Measurements from ENCODE around the gene FYB2.

The FYB2 gene

GRCh38 chr1:56774067-56774609 is 45.1 kb downstream of the FYB2 start:
- no peak overlapping the region for H3K4me3 ChIP-seq (ENCODE audit: low read length)
- H4K20me1 ChIP-seq (ENCODE audit: insufficient read depth, low read length): no peaks in the 10 kb centered on the region
- no peak for TF ChIP-seq EZH2phosphoT487 (IDR thresholded peaks at IDR 0.05; ENCODE audit: low read length)
- TF ChIP-seq EZH2 (optimal IDR thresholded peaks at IDR 0.05; ENCODE audit: low read depth, low read length): no peak
- TF ChIP-seq CTCF (IDR thresholded peaks at IDR 0.05; ENCODE audit: low read length): no peak
- no peaks in the 10 kb centered on the region for H3K79me2 ChIP-seq (ENCODE audit: low read length)
- no peaks in the 10 kb centered on the region for H3K4me1 ChIP-seq (ENCODE audit: low read length)
- no peak overlapping the region for H3K9ac ChIP-seq (ENCODE audit: low read length)
- no peaks in the 10 kb centered on the region for H3K9me2 ChIP-seq (replicated peaks; ENCODE audit: insufficient read depth, low read length)
- no peaks in the 10 kb centered on the region for H3K36me3 ChIP-seq (replicated peaks; ENCODE audit: insufficient read depth, low read length)
- H3K27me3 ChIP-seq (replicated peaks; ENCODE audit: insufficient read depth, low read length): no peaks in the 10 kb centered on the region
- H3K9me3 ChIP-seq (replicated peaks; ENCODE audit: insufficient read depth, low read length): no peaks in the 10 kb centered on the region
- no peak overlapping the region for H2AFZ ChIP-seq (ENCODE audit: low read length)
- DNase-seq: no peak
- no peak overlapping the region for H3K27ac ChIP-seq (ENCODE audit: low read length)
- H3K4me2 ChIP-seq (ENCODE audit: low read depth, low read length): no peak overlapping the region
- no peaks in the 10 kb centered on the region for H3F3A ChIP-seq (ENCODE audit: insufficient read depth, low read length)

- Histone ChIP-seq H3K4me2 (ENCODE audit: low read depth, low read length) (no peak overlapping the region), H3F3A (ENCODE audit: insufficient read depth, low read length) (no peaks in the 10 kb centered on the region), H3K4me3 (ENCODE audit: low read length) (no peak overlapping the region), H3K9me3 (replicated peaks; ENCODE audit: insufficient read depth, low read length) (no peaks in the 10 kb centered on the region), H3K4me1 (ENCODE audit: low read length) (no peaks in the 10 kb centered on the region), H2AFZ (ENCODE audit: low read length) (no peak overlapping the region), H3K36me3 (replicated peaks; ENCODE audit: insufficient read depth, low read length) (no peaks in the 10 kb centered on the region), H3K9ac (ENCODE audit: low read length) (no peak overlapping the region), H3K79me2 (ENCODE audit: low read length) (no peaks in the 10 kb centered on the region), H3K27me3 (replicated peaks; ENCODE audit: insufficient read depth, low read length) (no peaks in the 10 kb centered on the region), H3K27ac (ENCODE audit: low read length) (no peak overlapping the region), H3K9me2 (replicated peaks; ENCODE audit: insufficient read depth, low read length) (no peaks in the 10 kb centered on the region), H4K20me1 (ENCODE audit: insufficient read depth, low read length) (no peaks in the 10 kb centered on the region)
- DNase-seq: no peak
- no peak for TF ChIP-seq EZH2 (optimal IDR thresholded peaks at IDR 0.05; ENCODE audit: low read depth, low read length)
- no peak for TF ChIP-seq EZH2phosphoT487 (IDR thresholded peaks at IDR 0.05; ENCODE audit: low read length)
- TF ChIP-seq CTCF (IDR thresholded peaks at IDR 0.05; ENCODE audit: low read length): no peak
Observed at GRCh38 chr1:56773341-56774066, 45.7 kb downstream of the FYB2 start.

- no peaks in the 10 kb centered on the region for H3K36me3 ChIP-seq (replicated peaks; ENCODE audit: insufficient read depth, low read length)
- no peaks in the 10 kb centered on the region for H3K4me1 ChIP-seq (ENCODE audit: low read length)
- TF ChIP-seq EZH2phosphoT487 (IDR thresholded peaks at IDR 0.05; ENCODE audit: low read length): no peak
- TF ChIP-seq EZH2 (optimal IDR thresholded peaks at IDR 0.05; ENCODE audit: low read depth, low read length): no peak
- TF ChIP-seq CTCF (IDR thresholded peaks at IDR 0.05; ENCODE audit: low read length): no peak
- H3K79me2 ChIP-seq (ENCODE audit: low read length): no peaks in the 10 kb centered on the region
- DNase-seq: no peak
- H3K9me3 ChIP-seq (replicated peaks; ENCODE audit: insufficient read depth, low read length): no peaks in the 10 kb centered on the region
- no peaks in the 10 kb centered on the region for H4K20me1 ChIP-seq (ENCODE audit: insufficient read depth, low read length)
- H3K9ac ChIP-seq (ENCODE audit: low read length): no peak overlapping the region
- no peak overlapping the region for H2AFZ ChIP-seq (ENCODE audit: low read length)
- H3K27me3 ChIP-seq (replicated peaks; ENCODE audit: insufficient read depth, low read length): no peaks in the 10 kb centered on the region
- no peak overlapping the region for H3K4me3 ChIP-seq (ENCODE audit: low read length)
- no peaks in the 10 kb centered on the region for H3F3A ChIP-seq (ENCODE audit: insufficient read depth, low read length)
- H3K4me2 ChIP-seq (ENCODE audit: low read depth, low read length): no peak overlapping the region
- H3K27ac ChIP-seq (ENCODE audit: low read length): no peak overlapping the region
- H3K9me2 ChIP-seq (replicated peaks; ENCODE audit: insufficient read depth, low read length): no peaks in the 10 kb centered on the region
Observed at GRCh38 chr1:56771717-56772116, 47.5 kb downstream of the FYB2 start.

Data from MM.1S (cell line).